Measurements from ENCODE around the gene DSCAML1. TPM values are rescaled to one million over a fixed set of nuclear protein-coding genes. Genes with fewer than 3 reads are reported as not detected.
A peak's percentile ranks its signal among the peaks of the same experiment; 100 is the strongest.

The DSCAML1 gene
- total RNA-seq, 2 donors from 2014 or later = 0.21 to 0.41 TPM

GRCh38 chr11:117820071-117820470 lies 23.1 kb upstream of the DSCAML1 start:
- Histone ChIP-seq H3K27me3 (replicated peaks; ENCODE audit: insufficient read depth) (no peaks in the 10 kb centered on the region), H3K9me3 (no peaks in the 10 kb centered on the region), H3K4me3 (no peak overlapping the region), H3K4me1 (ENCODE audit: control insufficient read depth in 1 of 2, low read depth in 2 of 2) (peaks cover 3 to 10% of the 10 kb centered on the region in 2 donors), H3K36me3 (no peaks in the 10 kb centered on the region), H3K27ac (no peak overlapping the region)
- DNase-seq (ENCODE audit: low spot score) = no peak
- no peak for ATAC-seq (ENCODE audit: insufficient number of reproducible peaks, low FRiP score, low read depth)
- TF ChIP-seq CTCF (IDR thresholded peaks at IDR 0.05) = no peak

- DNase-seq (ENCODE audit: low spot score) = no peak
- no peak overlapping the region for H3K27ac ChIP-seq
Measured at GRCh38 chr11:117819096-117820040, 22.4 kb upstream of the DSCAML1 start.

GRCh38 chr11:117818041-117818873 lies 21.2 kb upstream of the DSCAML1 start:
- no peaks in the 10 kb centered on the region for H3K27me3 ChIP-seq (replicated peaks; ENCODE audit: insufficient read depth)

More at GRCh38 chr11:117819096-117820040, 22.4 kb upstream of the DSCAML1 start:
- peaks cover 3 to 10% of the 10 kb centered on the region in 2 donors for H3K4me1 ChIP-seq (ENCODE audit: control insufficient read depth in 1 of 2, low read depth in 2 of 2)
- no peak for ATAC-seq (ENCODE audit: insufficient number of reproducible peaks, low FRiP score, low read depth)
- H3K27me3 ChIP-seq (replicated peaks; ENCODE audit: insufficient read depth) = no peaks in the 10 kb centered on the region
- H3K36me3 ChIP-seq = no peaks in the 10 kb centered on the region
- TF ChIP-seq CTCF (IDR thresholded peaks at IDR 0.05) = no peak
- H3K4me3 ChIP-seq = no peak overlapping the region
- no peaks in the 10 kb centered on the region for H3K9me3 ChIP-seq

GRCh38 chr11:117817368-117818040 lies 20.5 kb upstream of the DSCAML1 start:
- Histone ChIP-seq H3K36me3 (no peaks in the 10 kb centered on the region), H3K9me3 (no peaks in the 10 kb centered on the region), H3K27me3 (replicated peaks; ENCODE audit: insufficient read depth) (no peaks in the 10 kb centered on the region), H3K4me1 (ENCODE audit: control insufficient read depth in 1 of 2, low read depth in 2 of 2) (peaks cover 0 to 7% of the 10 kb centered on the region in 2 donors), H3K27ac (no peak overlapping the region), H3K4me3 (no peak overlapping the region)
- TF ChIP-seq CTCF (IDR thresholded peaks at IDR 0.05) = peak; percentile 99
- ATAC-seq (ENCODE audit: insufficient number of reproducible peaks, low FRiP score, low read depth) (peak; percentile 59), DNase-seq (ENCODE audit: low spot score) (peak; percentile 27)

More at GRCh38 chr11:117818041-117818873, 21.2 kb upstream of the DSCAML1 start:
- no peak for DNase-seq (ENCODE audit: low spot score)
- Histone ChIP-seq H3K36me3 (no peaks in the 10 kb centered on the region), H3K4me3 (no peak overlapping the region), H3K9me3 (no peaks in the 10 kb centered on the region), H3K4me1 (ENCODE audit: control insufficient read depth in 1 of 2, low read depth in 2 of 2) (peaks cover 0 to 10% of the 10 kb centered on the region in 2 donors), H3K27ac (no peak overlapping the region)
- no peak for ATAC-seq (ENCODE audit: insufficient number of reproducible peaks, low FRiP score, low read depth)
- no peak for TF ChIP-seq CTCF (IDR thresholded peaks at IDR 0.05)

Measured in thoracic aorta (tissue), 2 donors.